Measurements from ENCODE around the gene NSD1. TPM values are rescaled to one million over a fixed set of nuclear protein-coding genes. Genes with fewer than 3 reads are reported as not detected.

NSD1 gene
- total RNA-seq, 1 experiment from 2014 or later: 48.9 TPM

DNA sequence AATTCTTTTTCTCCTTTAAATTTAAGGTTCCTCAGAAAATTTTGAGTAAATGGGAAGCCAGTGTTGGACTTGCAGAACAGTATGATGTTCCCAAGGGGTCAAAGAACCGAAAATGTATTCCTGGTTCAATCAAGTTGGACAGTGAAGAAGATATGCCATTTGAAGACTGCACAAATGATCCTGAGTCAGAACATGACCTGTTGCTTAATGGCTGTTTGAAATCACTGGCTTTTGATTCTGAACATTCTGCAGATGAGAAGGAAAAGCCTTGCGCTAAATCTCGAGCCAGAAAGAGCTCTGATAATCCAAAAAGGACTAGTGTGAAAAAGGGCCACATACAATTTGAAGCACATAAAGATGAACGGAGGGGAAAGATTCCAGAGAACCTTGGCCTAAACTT lies 76.0 kb downstream of the NSD1 start:
- Histone ChIP-seq H3F3A (ENCODE audit: low read length, unreplicated experiment) (no peaks in the 10 kb centered on the region), H3K4me1 (ENCODE audit: insufficient read depth, low read length) (no peaks in the 10 kb centered on the region), H3K9me3 (ENCODE audit: low read length) (no peaks in the 10 kb centered on the region), H3K27ac (ENCODE audit: low read length) (no peak overlapping the region), H2AFZ (ENCODE audit: low read length) (no peak overlapping the region), H3K79me2 (ENCODE audit: low read length) (no peaks in the 10 kb centered on the region), H3K36me3 (ENCODE audit: low read depth, low read length) (peaks cover 36% of the 10 kb centered on the region), H3K4me2 (ENCODE audit: low read length) (no peak overlapping the region), H3K9me2 (replicated peaks; ENCODE audit: low read length) (no peaks in the 10 kb centered on the region), H3K9ac (ENCODE audit: low read length) (no peak overlapping the region), H3K4me3 (ENCODE audit: low read length) (no peak overlapping the region), H4K20me1 (ENCODE audit: low read length) (no peaks in the 10 kb centered on the region), H3K27me3 (ENCODE audit: low read length) (no peaks in the 10 kb centered on the region)
- ChIA-PET POLR2A (ENCODE audit: unreplicated experiment) (no interaction called here), CTCF (no interaction called here)
- ATAC-seq (no peak), DNase-seq (no peak)
- no TSS peak for BruUV-seq (replicated peaks)
- intact Hi-C loops (cut with micrococcal nuclease): no loop called here
- TF ChIP-seq EZH2phosphoT487 (IDR thresholded peaks at IDR 0.05; ENCODE audit: borderline replicate concordance, low read length) (no peak), EZH2 (IDR thresholded peaks at IDR 0.05; ENCODE audit: low read length, unreplicated experiment) (no peak)
- TF ChIP-seq, protein P1, sequence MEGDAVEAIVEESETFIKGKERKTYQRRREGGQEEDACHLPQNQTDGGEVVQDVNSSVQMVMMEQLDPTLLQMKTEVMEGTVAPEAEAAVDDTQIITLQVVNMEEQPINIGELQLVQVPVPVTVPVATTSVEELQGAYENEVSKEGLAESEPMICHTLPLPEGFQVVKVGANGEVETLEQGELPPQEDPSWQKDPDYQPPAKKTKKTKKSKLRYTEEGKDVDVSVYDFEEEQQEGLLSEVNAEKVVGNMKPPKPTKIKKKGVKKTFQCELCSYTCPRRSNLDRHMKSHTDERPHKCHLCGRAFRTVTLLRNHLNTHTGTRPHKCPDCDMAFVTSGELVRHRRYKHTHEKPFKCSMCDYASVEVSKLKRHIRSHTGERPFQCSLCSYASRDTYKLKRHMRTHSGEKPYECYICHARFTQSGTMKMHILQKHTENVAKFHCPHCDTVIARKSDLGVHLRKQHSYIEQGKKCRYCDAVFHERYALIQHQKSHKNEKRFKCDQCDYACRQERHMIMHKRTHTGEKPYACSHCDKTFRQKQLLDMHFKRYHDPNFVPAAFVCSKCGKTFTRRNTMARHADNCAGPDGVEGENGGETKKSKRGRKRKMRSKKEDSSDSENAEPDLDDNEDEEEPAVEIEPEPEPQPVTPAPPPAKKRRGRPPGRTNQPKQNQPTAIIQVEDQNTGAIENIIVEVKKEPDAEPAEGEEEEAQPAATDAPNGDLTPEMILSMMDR (conservative IDR thresholded peaks at IDR 0.05; ENCODE audit: low read depth, low read length): no peak

DNA sequence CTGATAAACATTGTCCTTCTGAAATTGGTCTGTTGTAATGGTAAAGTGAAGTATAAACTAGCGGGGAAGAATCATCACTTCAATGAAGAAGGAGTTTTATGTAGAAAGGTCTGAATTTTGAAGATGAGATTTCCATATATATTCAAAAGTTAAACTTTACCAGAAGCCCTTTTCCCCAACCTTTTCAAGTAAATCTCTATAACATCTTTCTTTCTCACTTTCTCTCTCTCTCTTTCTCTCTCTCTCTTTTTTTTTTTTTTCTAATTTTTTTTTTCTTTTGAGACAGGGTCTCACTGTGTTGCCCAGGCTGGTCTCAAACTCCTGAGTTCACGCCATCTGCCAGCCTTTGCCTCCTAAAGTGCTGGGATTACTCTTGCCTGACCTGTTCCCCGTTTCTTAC lies 78.7 kb downstream of the NSD1 start:
- Histone ChIP-seq H2AFZ (ENCODE audit: low read length) (no peak overlapping the region), H3K27me3 (ENCODE audit: low read length) (no peaks in the 10 kb centered on the region), H3K4me3 (ENCODE audit: low read length) (no peak overlapping the region), H3K4me1 (ENCODE audit: insufficient read depth, low read length) (no peaks in the 10 kb centered on the region), H3K9ac (ENCODE audit: low read length) (no peak overlapping the region), H3F3A (ENCODE audit: low read length, unreplicated experiment) (no peaks in the 10 kb centered on the region), H3K4me2 (ENCODE audit: low read length) (no peak overlapping the region), H3K79me2 (ENCODE audit: low read length) (peaks cover 16% of the 10 kb centered on the region; the same call in 1 of the 2 replicates), H3K9me2 (replicated peaks; ENCODE audit: low read length) (no peaks in the 10 kb centered on the region), H4K20me1 (ENCODE audit: low read length) (no peaks in the 10 kb centered on the region), H3K27ac (ENCODE audit: low read length) (no peak overlapping the region), H3K9me3 (ENCODE audit: low read length) (no peaks in the 10 kb centered on the region), H3K36me3 (ENCODE audit: low read depth, low read length) (peaks cover 36% of the 10 kb centered on the region)
- no TSS peak for BruUV-seq (replicated peaks)
- ATAC-seq (no peak), DNase-seq (no peak)
- POLR2A ChIA-PET (ENCODE audit: unreplicated experiment): no interaction called here
- TF ChIP-seq, protein P1 (conservative IDR thresholded peaks at IDR 0.05; ENCODE audit: low read depth, low read length): no peak
- TF ChIP-seq EZH2phosphoT487 (IDR thresholded peaks at IDR 0.05; ENCODE audit: borderline replicate concordance, low read length): no peak
- TF ChIP-seq EZH2 (IDR thresholded peaks at IDR 0.05; ENCODE audit: low read length, unreplicated experiment): no peak
- intact Hi-C loops (cut with micrococcal nuclease): no loop called here
- CTCF ChIA-PET: no interaction called here

DNA sequence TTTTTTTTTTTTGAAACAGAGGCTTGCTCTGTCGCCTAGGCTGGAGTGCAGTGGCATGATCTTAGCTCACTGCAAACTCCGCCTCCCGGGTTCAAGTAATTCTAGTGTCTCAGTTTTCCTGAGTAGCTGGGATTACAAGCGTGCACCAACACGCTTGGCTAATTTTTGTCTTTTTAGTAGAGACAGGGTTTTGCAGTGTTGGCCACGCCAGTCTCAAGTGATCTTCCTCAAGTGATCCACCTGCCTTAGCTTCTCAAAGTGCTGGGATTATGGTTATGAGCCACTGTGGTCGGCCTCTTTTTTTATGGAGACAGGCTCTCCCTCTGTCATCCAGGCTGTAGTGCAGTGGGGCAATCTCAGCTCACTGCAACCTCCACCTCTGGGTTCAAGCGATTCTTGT lies 87.0 kb downstream of the NSD1 start:
- no peak overlapping the region for H3K4me3 ChIP-seq (ENCODE audit: low read length)
- H4K20me1 ChIP-seq (ENCODE audit: low read length): peaks cover 3% of the 10 kb centered on the region; the same call in 1 of the 2 replicates
- TF ChIP-seq EZH2phosphoT487 (IDR thresholded peaks at IDR 0.05; ENCODE audit: borderline replicate concordance, low read length): no peak
- TF ChIP-seq EZH2 (IDR thresholded peaks at IDR 0.05; ENCODE audit: low read length, unreplicated experiment): no peak
- TF ChIP-seq, protein P1 (conservative IDR thresholded peaks at IDR 0.05; ENCODE audit: low read depth, low read length): no peak
- no peaks in the 10 kb centered on the region for H3K4me1 ChIP-seq (ENCODE audit: insufficient read depth, low read length)
- H3K9ac ChIP-seq (ENCODE audit: low read length): no peak overlapping the region
- H3K27me3 ChIP-seq (ENCODE audit: low read length): no peaks in the 10 kb centered on the region
- no peaks in the 10 kb centered on the region for H3K9me2 ChIP-seq (replicated peaks; ENCODE audit: low read length)
- intact Hi-C loops (cut with micrococcal nuclease): no loop called here
- ATAC-seq (no peak), DNase-seq (no peak)
- CTCF ChIA-PET: no interaction called here
- H2AFZ ChIP-seq (ENCODE audit: low read length): no peak overlapping the region
- H3K79me2 ChIP-seq (ENCODE audit: low read length): peaks cover 95% of the 10 kb centered on the region
- H3K9me3 ChIP-seq (ENCODE audit: low read length): no peaks in the 10 kb centered on the region
- POLR2A ChIA-PET (ENCODE audit: unreplicated experiment): no interaction called here
- no peak overlapping the region for H3K4me2 ChIP-seq (ENCODE audit: low read length)
- peaks cover 4% of the 10 kb centered on the region; the same call in 1 of the 2 replicates for H3K36me3 ChIP-seq (ENCODE audit: low read depth, low read length)
- BruUV-seq (replicated peaks): no TSS peak
- no peaks in the 10 kb centered on the region for H3F3A ChIP-seq (ENCODE audit: low read length, unreplicated experiment)
- H3K27ac ChIP-seq (ENCODE audit: low read length): no peak overlapping the region
